T-cell (primary cell): ENCODE data around the gene NHP2. TPM values are rescaled to one million over a fixed set of nuclear protein-coding genes. Genes with fewer than 3 reads are reported as not detected.
"Not testable (repeated sequence)": the region's sequence is repeated elsewhere in the genome, so short reads cannot be mapped to it uniquely, and the experiment has no call there.

Experiments used
- ATAC-seq, 4 experiments: fragments of 200-7000 bp in 3 of 4; fragments of 150-1000 bp in 1 of 4; cut with Tn5 transposase; replicated peaks in 1 of 4; 1 replicate in 3 of 4; 2 replicates in 1 of 4; pipeline ENCODE4 v1.10.0; 2021; ENCODE audit warnings: moderate library complexity in 3 of 4, mild to moderate bottlenecking in 2 of 4, moderate number of reproducible peaks in 1 of 4
- CTCF ChIA-PET, 2 donors: fragments of 300-600 bp; sonication (Branson Sonifier 250); formaldehyde crosslinking; loops; one replicate each; lab custom pipeline; 2022; ENCODE audit warnings: antibody characterized with exemption in 2 of 2; lab: Charles Lee
- POLR2A ChIA-PET, 2 donors: fragments of 300-600 bp; sonication (Branson Sonifier 250); formaldehyde crosslinking; loops; one replicate each; lab custom pipeline; 2022; ENCODE audit warnings: antibody characterized with exemption in 2 of 2; lab: Charles Lee
- DNase-seq, 35 experiments: peaks; one replicate each; pipeline versions ENCODE4 v3.0.0 to v3.0.0-alpha.2; 2013 to 2023
- H3K27ac ChIP-seq: one replicate; pipeline ENCODE4 v1.5.1; 2013; ENCODE audit warnings: low read length
- H3K27me3 ChIP-seq, 2 experiments: replicated peaks in 1 of 2; 1 replicate in 1 of 2; 2 replicates in 1 of 2; pipeline versions ENCODE4 v1.6.1 to v1.7.0; 2013; ENCODE audit warnings: low read length in 1 of 2, mixed read lengths in 1 of 2; ENCODE audit not compliant: control insufficient read depth in 2 of 2, insufficient read depth in 2 of 2; ENCODE audit errors: extremely low read depth in 1 of 2
- H3K36me3 ChIP-seq, 2 donors: 1 replicate in 1 of 2; 2 replicates in 1 of 2; pipeline versions ENCODE4 v1.6.1 to v1.7.0; 2013; ENCODE audit warnings: low read length in 1 of 2; ENCODE audit not compliant: control insufficient read depth in 2 of 2, insufficient read depth in 1 of 2; ENCODE audit errors: extremely low read depth in 1 of 2
- H3K4me1 ChIP-seq, 2 experiments: 1 replicate in 1 of 2; 2 replicates in 1 of 2; pipeline versions ENCODE4 v1.6.1 to v1.7.0; 2013; ENCODE audit warnings: low read length in 2 of 2, mixed read lengths in 1 of 2; ENCODE audit not compliant: insufficient read depth in 2 of 2, control insufficient read depth in 1 of 2; ENCODE audit errors: extremely low read depth in 1 of 2
- H3K4me3 ChIP-seq, 2 donors: 1 replicate in 1 of 2; 2 replicates in 1 of 2; pipeline versions ENCODE4 v1.5.1 to v1.7.0; 2013; ENCODE audit warnings: mild to moderate bottlenecking in 2 of 2, low read length in 1 of 2, moderate library complexity in 1 of 2; ENCODE audit not compliant: control insufficient read depth in 1 of 2; ENCODE audit errors: extremely low read depth in 1 of 2
- H3K9me3 ChIP-seq: 2 replicates; pipeline ENCODE4 v1.7.0; 2013
- H3K27ac Mint-ChIP-seq, 2 donors: one replicate each; pipeline ENCODE4 v1.8.0; 2020 to 2021; ENCODE audit warnings: mild to moderate bottlenecking in 2 of 2, mixed read lengths in 2 of 2
- H3K27me3 Mint-ChIP-seq, 2 donors: one replicate each; pipeline ENCODE4 v1.8.0; 2021 to 2022; ENCODE audit warnings: mixed read lengths in 2 of 2
- H3K36me3 Mint-ChIP-seq: one replicate; pipeline ENCODE4 v1.8.0; 2021; ENCODE audit warnings: mixed read lengths
- H3K4me1 Mint-ChIP-seq, 3 donors: one replicate each; pipeline ENCODE4 v1.8.0; 2020 to 2022; ENCODE audit warnings: mixed read lengths in 3 of 3, mild to moderate bottlenecking in 1 of 3
- H3K4me3 Mint-ChIP-seq, 3 donors: one replicate each; pipeline ENCODE4 v1.8.0; 2020 to 2022; ENCODE audit warnings: mild to moderate bottlenecking in 3 of 3, mixed read lengths in 3 of 3, moderate library complexity in 3 of 3
- H3K9me3 Mint-ChIP-seq, 3 donors: one replicate each; pipeline ENCODE4 v1.8.0; 2020 to 2022; ENCODE audit warnings: mixed read lengths in 3 of 3
- WGBS: methylation state at CpG from one replicate; pipeline ENCODE4 v1.1.5; 2013; ENCODE audit warnings: missing lambda C conversion rate; ENCODE audit not compliant: insufficient coverage; 5-methylcytosine and 5-hydroxymethylcytosine counted together
- total RNA-seq, 35 experiments: library from RNA in 6 of 35; stranded (reverse) in 6 of 35; fragments of 120-200 nt in 1 of 35; gene quantifications; one replicate each; pipeline versions ENCODE4 v1.2.1 to v1.2.4 and lab custom pipeline; 2013 to 2026

NHP2 gene
- total RNA-seq, 5 donors from 2014 or later (not counting 1 experiment from before 2014, with no cell fraction given) = 61.2 to 95.6 (median 91.2) TPM

DNA sequence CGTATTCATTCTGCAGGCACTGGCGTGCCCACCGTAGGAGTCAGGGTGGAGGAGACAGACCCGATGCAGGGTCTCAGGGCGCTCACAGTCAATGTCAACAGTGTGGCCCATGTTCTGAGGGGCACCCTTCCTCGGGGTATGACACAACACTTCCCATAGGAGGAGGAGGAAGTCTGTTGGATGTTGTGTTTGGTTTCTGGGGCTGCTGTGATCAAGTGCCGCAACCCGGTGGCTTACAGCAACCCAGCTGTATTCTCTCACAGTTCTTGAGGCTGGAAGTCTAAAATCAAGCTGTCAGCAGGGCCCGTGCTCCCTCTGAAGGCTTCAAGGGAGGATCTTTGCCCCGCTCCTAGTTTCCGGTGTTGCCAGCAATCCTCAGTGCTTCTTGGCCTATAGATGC lies 45.0 kb upstream of the NHP2 start:
- no peak for ATAC-seq
- WGBS = 82% methylated on average over 5 of the region's 11 CpGs
- H3K4me1 Mint-ChIP-seq = peaks cover 7 to 8% (median 7%) of the 10 kb centered on the region in 3 donors
- no peaks in the 10 kb centered on the region for H3K9me3 Mint-ChIP-seq
- no peaks in the 10 kb centered on the region for H3K9me3 ChIP-seq
- no peak overlapping the region for H3K4me3 Mint-ChIP-seq
- H3K36me3 Mint-ChIP-seq = no peaks in the 10 kb centered on the region
- peaks cover 3 to 7% of the 10 kb centered on the region in 2 donors for H3K27me3 Mint-ChIP-seq
- peaks cover 6 to 10% of the 10 kb centered on the region in 2 experiments for H3K4me1 ChIP-seq
- CTCF ChIA-PET = interaction anchor here in 1 of 2 donors (0.7 kb wide), 1 partner anchor 1691 kb away, joined by 5 read pairs; no protein-coding TSS in a partner anchor
- no peak overlapping the region for H3K4me3 ChIP-seq
- no peaks in the 10 kb centered on the region for H3K36me3 ChIP-seq
- no peak overlapping the region for H3K27ac Mint-ChIP-seq
- H3K27me3 ChIP-seq = peaks cover 0 to 11% of the 10 kb centered on the region in 2 experiments
- POLR2A ChIA-PET = no interaction called here
- H3K27ac ChIP-seq = no peak overlapping the region
- no peak for DNase-seq

DNA sequence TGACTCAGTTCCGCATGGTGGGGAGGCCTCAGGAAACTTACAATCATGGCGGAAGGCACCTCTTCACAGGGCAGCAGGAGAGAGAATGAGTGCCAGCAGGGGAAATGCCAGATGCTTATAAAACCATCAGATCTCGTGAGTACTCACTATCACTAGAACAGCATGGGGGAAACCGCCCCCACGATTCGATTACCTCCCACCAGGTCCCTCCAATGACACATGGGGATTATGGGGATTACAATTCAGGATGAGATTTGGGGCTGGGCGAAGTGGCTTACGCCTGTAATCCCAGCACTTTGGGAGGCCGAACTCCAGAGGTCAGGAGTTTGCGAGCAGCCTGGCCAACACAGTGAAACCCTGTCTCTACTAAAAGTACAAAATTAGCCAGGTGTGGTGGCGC lies 44.5 kb upstream of the NHP2 start:
- POLR2A ChIA-PET, H3K9me3 ChIP-seq, H3K9me3 Mint-ChIP-seq, H3K36me3 Mint-ChIP-seq, H3K4me3 ChIP-seq, H3K27ac ChIP-seq, H3K4me3 Mint-ChIP-seq, DNase-seq, H3K36me3 ChIP-seq, H3K27ac Mint-ChIP-seq, ATAC-seq: not testable (repeated sequence)
- Mint-ChIP-seq H3K4me1 (peaks cover 12% of the 10 kb centered on the region in 3 donors), H3K27me3 (peaks cover 3 to 12% of the 10 kb centered on the region in 2 donors)
- H3K4me1 ChIP-seq = peaks cover 6 to 16% of the 10 kb centered on the region in 2 experiments
- WGBS = 96% methylated on average over 4 of the region's 11 CpGs
- peaks cover 0 to 15% of the 10 kb centered on the region in 2 experiments for H3K27me3 ChIP-seq
- CTCF ChIA-PET = interaction anchor here (0.6 to 0.7 kb wide), 2 partner anchors 164 to 1691 kb away, joined by 3 to 5 read pairs; no protein-coding TSS in a partner anchor

DNA sequence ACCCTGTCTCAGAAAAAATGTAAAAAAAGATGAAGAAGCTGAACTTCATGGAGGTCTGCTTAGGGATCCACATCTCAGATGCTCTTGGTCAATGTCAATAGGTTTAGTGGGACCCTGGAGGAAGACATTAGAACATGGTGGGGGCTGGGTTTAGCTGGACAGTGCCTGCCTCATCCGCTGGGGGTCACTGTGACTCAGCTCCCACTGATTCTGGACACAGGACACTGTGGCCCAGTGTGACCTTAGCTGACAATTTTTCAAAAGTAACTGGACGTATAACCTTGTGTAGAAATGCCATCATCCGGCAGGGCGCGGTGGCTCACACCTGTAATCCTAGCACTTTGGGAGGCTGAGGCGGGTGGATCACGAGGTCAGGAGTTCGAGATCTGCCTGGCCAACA lies 43.3 kb upstream of the NHP2 start:
- H3K4me1 Mint-ChIP-seq = peaks cover 14 to 18% (median 16%) of the 10 kb centered on the region in 3 donors
- H3K27ac ChIP-seq = no peak overlapping the region
- DNase-seq = no peak
- H3K36me3 ChIP-seq = no peaks in the 10 kb centered on the region
- H3K4me3 ChIP-seq = no peak overlapping the region
- ChIA-PET POLR2A (no interaction called here), CTCF (no interaction called here)
- no peaks in the 10 kb centered on the region for H3K9me3 ChIP-seq
- H3K9me3 Mint-ChIP-seq = no peaks in the 10 kb centered on the region
- 92% methylated on average over 7 of the region's 8 CpGs for WGBS
- no peak for ATAC-seq
- H3K27me3 ChIP-seq = peaks cover 0 to 15% of the 10 kb centered on the region in 2 experiments
- peaks cover 6 to 20% of the 10 kb centered on the region in 2 experiments for H3K4me1 ChIP-seq
- no peak overlapping the region for H3K4me3 Mint-ChIP-seq
- H3K27me3 Mint-ChIP-seq = peaks cover 6 to 19% of the 10 kb centered on the region in 2 donors
- no peak overlapping the region for H3K27ac Mint-ChIP-seq
- H3K36me3 Mint-ChIP-seq = no peaks in the 10 kb centered on the region

DNA sequence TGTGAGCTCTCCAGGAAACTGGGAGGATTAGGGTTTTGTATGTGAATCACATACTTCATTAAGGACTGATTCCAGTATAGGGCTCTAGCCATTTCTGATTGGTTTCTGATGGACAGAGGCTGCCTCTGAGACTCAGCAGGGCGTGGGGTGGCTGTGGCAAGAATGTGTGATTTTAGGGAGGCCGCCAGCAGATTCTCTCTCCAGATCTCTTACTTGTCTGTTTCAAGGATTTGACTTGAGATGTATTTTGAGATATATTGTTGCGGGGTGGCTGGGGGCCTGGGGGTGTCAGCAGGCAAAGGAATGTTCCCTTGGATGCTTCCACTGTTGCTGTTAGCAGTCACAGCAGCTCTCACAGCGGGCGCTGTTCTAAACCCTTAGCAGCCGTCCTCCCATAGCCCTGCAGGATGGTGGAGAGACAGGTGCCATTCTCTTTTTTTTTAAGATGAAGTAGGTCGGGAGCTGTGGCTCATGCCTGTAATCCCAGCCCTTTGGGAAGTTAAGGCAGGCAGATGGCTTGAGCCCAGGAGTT lies 42.7 kb upstream of the NHP2 start:
- peaks cover 6 to 20% of the 10 kb centered on the region in 2 experiments for H3K4me1 ChIP-seq
- H3K9me3 ChIP-seq = no peaks in the 10 kb centered on the region
- H3K27ac Mint-ChIP-seq = no peak overlapping the region
- H3K27me3 ChIP-seq = peaks cover 0 to 15% of the 10 kb centered on the region in 2 experiments
- H3K9me3 Mint-ChIP-seq = no peaks in the 10 kb centered on the region
- WGBS = 79% methylated on average over 5 of the region's 7 CpGs
- ChIA-PET CTCF (no interaction called here), POLR2A (no interaction called here)
- H3K4me3 ChIP-seq = no peak overlapping the region
- H3K27me3 Mint-ChIP-seq = peaks cover 6 to 21% of the 10 kb centered on the region in 2 donors
- DNase-seq (no peak), ATAC-seq (no peak)
- H3K4me1 Mint-ChIP-seq = peaks cover 14 to 18% (median 16%) of the 10 kb centered on the region in 3 donors
- no peak overlapping the region for H3K4me3 Mint-ChIP-seq
- H3K27ac ChIP-seq = no peak overlapping the region
- no peaks in the 10 kb centered on the region for H3K36me3 Mint-ChIP-seq
- H3K36me3 ChIP-seq = no peaks in the 10 kb centered on the region

DNA sequence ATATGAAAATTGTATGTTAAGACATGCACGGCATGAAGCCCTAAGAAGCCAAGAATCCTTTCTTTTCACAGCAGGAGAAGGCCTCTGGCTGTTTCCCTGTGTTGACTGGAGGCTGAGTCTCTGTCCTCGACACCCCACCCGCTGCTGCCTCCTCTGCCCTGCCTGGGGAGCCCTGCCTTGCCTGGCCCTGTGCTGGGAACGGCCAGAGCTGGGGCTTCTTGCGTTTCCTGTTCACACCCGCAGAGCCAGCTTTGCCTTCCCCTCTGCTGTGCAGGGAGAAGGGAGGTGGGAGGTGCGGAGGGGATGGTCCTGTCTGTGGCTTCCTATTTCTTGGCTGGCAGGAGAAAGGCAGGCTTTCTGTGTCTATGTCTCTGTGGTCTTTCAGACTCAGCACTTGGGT lies 40.3 kb upstream of the NHP2 start:
- ChIA-PET POLR2A (interaction anchor here in 1 of 2 donors (1.0 kb wide), 1 partner anchor 17 kb away, joined by 3 read pairs; no protein-coding TSS in a partner anchor), CTCF (no interaction called here)
- H3K4me1 ChIP-seq = peaks cover 6 to 20% of the 10 kb centered on the region in 2 experiments
- H3K36me3 ChIP-seq = no peaks in the 10 kb centered on the region
- Mint-ChIP-seq H3K36me3 (no peaks in the 10 kb centered on the region), H3K27ac (no peak overlapping the region), H3K27me3 (peaks cover 6 to 21% of the 10 kb centered on the region in 2 donors), H3K9me3 (no peaks in the 10 kb centered on the region), H3K4me1 (peaks cover 14 to 18% (median 16%) of the 10 kb centered on the region in 3 donors), H3K4me3 (no peak overlapping the region)
- H3K27me3 ChIP-seq = peaks cover 0 to 21% of the 10 kb centered on the region in 2 experiments
- H3K4me3 ChIP-seq = no peak overlapping the region
- H3K27ac ChIP-seq = no peak overlapping the region
- peak in 2 of 4 experiments; percentile 48 to 49 for ATAC-seq
- 18% methylated on average over 7 of the region's 7 CpGs for WGBS
- no peaks in the 10 kb centered on the region for H3K9me3 ChIP-seq
- DNase-seq = peak in 1 of 35 experiments; percentile 9

DNA sequence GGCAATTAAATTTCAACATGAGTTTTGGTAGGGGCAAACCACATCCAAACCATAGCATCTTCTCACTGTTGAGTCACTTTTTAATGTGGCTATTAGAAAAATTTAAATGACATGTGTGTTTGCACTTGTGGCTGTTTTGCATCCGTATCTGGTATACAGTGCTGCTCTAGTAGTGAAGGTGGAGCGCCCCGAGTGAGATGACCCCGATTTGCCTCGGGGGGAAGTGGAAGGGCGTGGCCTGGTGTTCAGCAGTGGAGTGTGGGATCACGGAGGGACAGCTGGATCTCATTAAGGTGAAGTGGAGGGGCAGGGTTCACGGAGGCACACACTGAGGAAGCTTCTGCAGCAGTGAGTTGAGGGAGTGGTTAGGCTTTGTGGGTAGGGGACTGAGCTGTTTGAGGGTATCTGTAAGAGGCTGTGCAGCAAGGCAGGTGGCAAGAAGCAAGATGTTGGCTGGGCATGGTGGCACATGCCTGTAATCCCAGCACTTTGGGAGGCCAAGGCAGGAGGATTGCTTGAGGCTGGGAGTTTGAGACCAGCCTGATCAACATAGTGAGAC lies 39.6 kb upstream of the NHP2 start:
- DNase-seq (no peak), ATAC-seq (peak in 1 of 4 experiments; percentile 37)
- Histone ChIP-seq H3K4me1 (peaks cover 6 to 20% of the 10 kb centered on the region in 2 experiments), H3K36me3 (no peaks in the 10 kb centered on the region), H3K9me3 (no peaks in the 10 kb centered on the region), H3K27me3 (peaks cover 0 to 28% of the 10 kb centered on the region in 2 experiments), H3K27ac (no peak overlapping the region), H3K4me3 (no peak overlapping the region)
- peak overlapping the region in 1 of 3 donors; percentile 4 for H3K4me3 Mint-ChIP-seq
- H3K4me1 Mint-ChIP-seq = peaks cover 14 to 18% (median 16%) of the 10 kb centered on the region in 3 donors
- 24% methylated on average over 8 of the region's 8 CpGs for WGBS
- H3K27me3 Mint-ChIP-seq = peaks cover 11 to 28% of the 10 kb centered on the region in 2 donors
- CTCF ChIA-PET = no interaction called here
- POLR2A ChIA-PET = no interaction called here
- H3K9me3 Mint-ChIP-seq = no peaks in the 10 kb centered on the region
- H3K36me3 Mint-ChIP-seq = no peaks in the 10 kb centered on the region
- H3K27ac Mint-ChIP-seq = peak overlapping the region in 1 of 2 donors; percentile 44
